ENCODE results near the gene GUCY1A1. TPM values are rescaled to one million over a fixed set of nuclear protein-coding genes. Genes with fewer than 3 reads are reported as not detected.

GUCY1A1 gene
- total RNA-seq, 6 experiments from 2014 or later = 3.7 to 7.8 (median 6.5) TPM

DNA sequence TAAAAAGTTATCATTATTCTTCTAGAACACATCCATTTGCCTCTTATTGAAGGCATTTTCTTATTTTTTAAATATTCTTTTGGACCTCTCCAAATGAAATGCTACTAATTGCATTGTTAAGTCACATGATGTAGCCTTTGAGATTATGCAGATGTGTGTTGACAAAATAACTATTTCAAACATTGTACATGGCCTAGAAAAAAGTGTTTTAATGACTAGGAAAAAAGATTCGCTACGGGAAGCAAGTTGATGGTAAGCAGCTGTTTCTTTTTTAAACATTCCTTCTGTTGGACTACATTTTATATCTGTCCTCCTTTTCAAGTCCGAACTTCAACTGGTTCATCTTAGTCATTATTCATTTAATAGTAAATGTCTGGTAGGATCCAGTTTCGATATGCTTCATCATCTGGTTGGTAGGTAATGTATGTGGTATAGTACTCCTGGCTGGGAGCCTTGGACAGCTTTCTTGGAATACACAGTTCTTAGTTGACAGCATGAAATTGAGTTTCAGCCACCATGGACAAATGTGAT, 34.3 kb upstream of the GUCY1A1 start:
- ATAC-seq = no peak
- H3K4me3 ChIP-seq = no peak overlapping the region
- no peaks in the 10 kb centered on the region for H3K9me3 ChIP-seq
- H3K27ac ChIP-seq = no peak overlapping the region
- intact Hi-C loops (cut with DNase I) = no loop called here
- no peaks in the 10 kb centered on the region for H3K36me3 ChIP-seq
- no peaks in the 10 kb centered on the region for H3K27me3 ChIP-seq
- 70% methylated on average over 4 of the region's 4 CpGs for WGBS (ENCODE audit: insufficient coverage, low coverage, low lambda C conversion rate, missing lambda C conversion rate)
- TF ChIP-seq POLR2A (IDR thresholded peaks at IDR 0.05) = no peak
- TF ChIP-seq, protein P1, sequence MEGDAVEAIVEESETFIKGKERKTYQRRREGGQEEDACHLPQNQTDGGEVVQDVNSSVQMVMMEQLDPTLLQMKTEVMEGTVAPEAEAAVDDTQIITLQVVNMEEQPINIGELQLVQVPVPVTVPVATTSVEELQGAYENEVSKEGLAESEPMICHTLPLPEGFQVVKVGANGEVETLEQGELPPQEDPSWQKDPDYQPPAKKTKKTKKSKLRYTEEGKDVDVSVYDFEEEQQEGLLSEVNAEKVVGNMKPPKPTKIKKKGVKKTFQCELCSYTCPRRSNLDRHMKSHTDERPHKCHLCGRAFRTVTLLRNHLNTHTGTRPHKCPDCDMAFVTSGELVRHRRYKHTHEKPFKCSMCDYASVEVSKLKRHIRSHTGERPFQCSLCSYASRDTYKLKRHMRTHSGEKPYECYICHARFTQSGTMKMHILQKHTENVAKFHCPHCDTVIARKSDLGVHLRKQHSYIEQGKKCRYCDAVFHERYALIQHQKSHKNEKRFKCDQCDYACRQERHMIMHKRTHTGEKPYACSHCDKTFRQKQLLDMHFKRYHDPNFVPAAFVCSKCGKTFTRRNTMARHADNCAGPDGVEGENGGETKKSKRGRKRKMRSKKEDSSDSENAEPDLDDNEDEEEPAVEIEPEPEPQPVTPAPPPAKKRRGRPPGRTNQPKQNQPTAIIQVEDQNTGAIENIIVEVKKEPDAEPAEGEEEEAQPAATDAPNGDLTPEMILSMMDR (IDR thresholded peaks at IDR 0.05) = no peak
- no peak for DNase-seq
- no peaks in the 10 kb centered on the region for H3K4me1 ChIP-seq

DNA sequence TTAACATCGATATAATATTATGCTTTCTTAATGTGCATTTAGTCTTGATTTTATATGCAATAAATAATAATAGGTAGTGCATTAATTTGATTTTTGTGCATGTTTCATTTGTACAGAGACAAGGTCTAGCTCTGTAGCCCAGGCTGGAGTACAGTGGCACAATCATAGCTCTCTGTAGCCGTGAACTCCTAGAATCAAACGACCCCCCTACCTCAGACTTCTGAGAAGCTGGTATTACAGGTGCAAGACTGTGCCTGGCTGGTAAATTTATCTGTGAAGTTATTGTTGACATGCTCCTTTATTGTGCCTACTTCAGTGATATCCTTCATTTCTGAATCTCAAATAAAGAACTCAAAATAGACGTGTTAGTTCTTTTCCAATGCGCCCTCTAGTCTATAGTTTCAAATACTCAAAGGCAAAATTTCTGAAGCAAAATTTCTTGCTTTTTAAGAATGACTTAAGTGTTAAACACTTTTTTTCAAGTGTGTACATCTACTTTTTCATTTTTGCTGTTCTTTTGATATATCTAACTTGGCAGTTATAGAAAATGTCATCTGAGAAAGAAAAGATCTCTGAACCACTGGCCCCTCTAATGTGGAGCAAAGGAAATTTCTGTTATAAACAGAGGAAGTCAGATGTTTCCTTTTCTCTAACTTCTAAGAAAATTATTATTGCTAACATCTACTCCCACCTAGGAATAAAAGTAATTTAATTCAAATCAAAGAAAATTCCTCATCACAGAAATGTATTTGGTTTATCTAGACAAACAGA, 28.3 kb upstream of the GUCY1A1 start:
- intact Hi-C loops (cut with DNase I) = no loop called here
- TF ChIP-seq, protein P1 (IDR thresholded peaks at IDR 0.05) = no peak
- no peak for TF ChIP-seq POLR2A (IDR thresholded peaks at IDR 0.05)
- WGBS (ENCODE audit: insufficient coverage, low coverage, low lambda C conversion rate, missing lambda C conversion rate) = 65% methylated on average over 5 of the region's 5 CpGs
- DNase-seq (no peak), ATAC-seq (no peak)
- no peaks in the 10 kb centered on the region for H3K4me1 ChIP-seq
- H3K27ac ChIP-seq = no peak overlapping the region
- H3K27me3 ChIP-seq = no peaks in the 10 kb centered on the region
- no peaks in the 10 kb centered on the region for H3K9me3 ChIP-seq
- no peaks in the 10 kb centered on the region for H3K36me3 ChIP-seq
- no peak overlapping the region for H3K4me3 ChIP-seq

DNA sequence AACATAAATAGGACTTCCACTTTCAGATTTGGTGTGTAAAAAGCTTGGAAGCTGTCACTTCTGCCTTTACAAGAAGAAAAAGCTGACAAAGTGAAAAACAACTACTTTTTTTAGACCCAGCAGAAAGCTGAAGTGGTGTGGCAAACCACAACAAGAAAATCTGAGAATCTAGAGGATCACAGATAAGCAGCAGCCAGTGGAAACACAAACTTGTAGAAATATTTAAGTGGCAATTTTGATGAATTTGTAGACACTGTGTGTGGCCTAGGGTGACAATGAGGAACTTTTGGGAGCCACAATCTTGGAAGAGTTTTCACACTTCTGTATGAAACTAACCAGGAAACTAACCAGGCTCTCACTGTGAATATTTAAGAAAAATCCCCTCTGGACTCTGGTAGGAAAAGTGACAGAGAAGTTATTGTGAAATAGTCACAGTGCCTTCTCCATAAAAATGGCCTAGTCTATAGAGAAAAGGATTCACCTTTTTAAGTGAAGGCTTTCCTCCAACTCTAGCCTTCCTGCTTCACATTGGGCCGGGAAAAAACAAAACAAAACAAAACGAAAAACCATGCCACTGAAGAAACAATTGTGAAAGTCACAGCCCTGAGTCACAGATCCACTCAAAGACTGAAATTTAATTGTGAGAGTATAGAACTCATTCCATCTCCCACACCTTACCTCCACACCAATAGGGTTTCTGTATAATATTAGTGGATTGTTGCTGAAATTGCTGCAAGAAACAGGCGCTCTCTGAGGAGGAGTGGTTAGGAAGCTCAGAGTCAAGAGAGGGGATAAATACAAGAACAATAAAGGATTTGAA, 26.7 kb upstream of the GUCY1A1 start:
- intact Hi-C loops (cut with DNase I) = no loop called here
- Histone ChIP-seq H3K4me3 (no peak overlapping the region), H3K4me1 (no peaks in the 10 kb centered on the region), H3K9me3 (no peaks in the 10 kb centered on the region), H3K36me3 (no peaks in the 10 kb centered on the region), H3K27ac (no peak overlapping the region), H3K27me3 (no peaks in the 10 kb centered on the region)
- 8% methylated on average over 3 of the region's 3 CpGs for whole genome bisulfite sequencing (ENCODE audit: insufficient coverage, low coverage, low lambda C conversion rate, missing lambda C conversion rate)
- peak in 2 of 4 donors; percentile 28 to 56 for ATAC-seq
- DNase-seq = no peak
- TF ChIP-seq POLR2A (IDR thresholded peaks at IDR 0.05) = no peak
- TF ChIP-seq, protein P1 (IDR thresholded peaks at IDR 0.05) = no peak

DNA sequence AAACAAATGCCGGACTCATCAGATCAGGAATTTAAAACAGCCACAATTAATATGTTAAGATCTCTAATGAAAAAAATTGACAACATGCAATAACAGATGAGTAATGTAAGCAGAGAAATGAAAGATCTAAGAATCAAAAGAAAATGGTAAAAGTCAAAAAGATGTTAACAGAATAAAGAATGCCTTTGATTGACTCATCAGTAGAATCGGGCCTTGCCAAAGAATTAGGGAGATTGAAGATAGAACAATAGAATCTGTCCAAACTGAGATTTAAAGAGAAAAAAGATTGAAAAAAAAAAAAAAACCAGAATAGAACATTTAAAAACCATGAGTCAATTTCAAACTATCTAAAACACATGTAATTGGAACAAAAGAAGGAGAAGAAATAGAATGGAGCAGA, 25.9 kb upstream of the GUCY1A1 start:
- Histone ChIP-seq H3K4me3 (no peak overlapping the region), H3K36me3 (no peaks in the 10 kb centered on the region), H3K4me1 (no peaks in the 10 kb centered on the region), H3K27ac (no peak overlapping the region), H3K9me3 (no peaks in the 10 kb centered on the region), H3K27me3 (no peaks in the 10 kb centered on the region)
- WGBS (ENCODE audit: insufficient coverage, low coverage, low lambda C conversion rate, missing lambda C conversion rate) = 75% methylated on average over 2 of the region's 2 CpGs
- intact Hi-C loops (cut with DNase I) = no loop called here
- TF ChIP-seq, protein P1 (IDR thresholded peaks at IDR 0.05) = no peak
- TF ChIP-seq POLR2A (IDR thresholded peaks at IDR 0.05) = no peak
- ATAC-seq (no peak), DNase-seq (no peak)

Measured in right lobe of liver (tissue), 6 donors.